ENCODE data around the gene VWA3A. TPM values are rescaled to one million over a fixed set of nuclear protein-coding genes. Genes with fewer than 3 reads are reported as not detected.

VWA3A gene
- total RNA-seq, 1 donor from 2014 or later = 0.10 TPM

Other genes starting within 250 kb of the VWA3A start
- gene NPIPB4, start 234.8 kb upstream of the VWA3A start, total RNA-seq = 247 and 248 TPM in 2 replicates
- gene UQCRC2, start 139.2 kb upstream of the VWA3A start, total RNA-seq = 235 and 260 TPM in 2 replicates
- gene PDZD9, start 91.4 kb upstream of the VWA3A start, total RNA-seq = not detected in 2 replicates
- 12.7 and 16.3 TPM in 2 replicates for gene MOSMO, start 84.4 kb upstream of the VWA3A start, total RNA-seq
- not detected in 2 replicates for gene SDR42E2, start 70.0 kb downstream of the VWA3A start, total RNA-seq
- 28.3 and 30.5 TPM in 2 replicates for gene EEF2K, start 113.7 kb downstream of the VWA3A start, total RNA-seq
- 107 and 111 TPM in 2 replicates for gene POLR3E, start 204.9 kb downstream of the VWA3A start, total RNA-seq

Data from activated T-helper 1 cell treated with anti-CD3 and anti-CD28 coated beads, Interleukin-12 subunit alpha, Interleukin-12 subunit beta, Interleukin-2, Interleukin-4 antibody, amounts not matched to agents 30 ng/mL and 10 ng/mL and 1 ng/mL, durations not matched to agents 14 hours and 24 hours and 36 hours (primary cell).